SK-N-SH (cell line): ENCODE data around the gene SEC16A.

Source experiments
- CHD2 ChIP-seq: fragments of 150-350 bp; IDR thresholded peaks from 2 replicates; pipeline ENCODE4 v1.6.1; 2018; ENCODE audit warnings: low read length; ENCODE audit not compliant: partially characterized antibody
- GABPA ChIP-seq: IDR thresholded peaks from 2 replicates; pipeline ENCODE4 v1.4.0; 2012; ENCODE audit warnings: low read depth, mild to moderate bottlenecking
- GATA2 ChIP-seq: sonication (generic); formaldehyde crosslinking; IDR thresholded peaks from 2 replicates; pipeline ENCODE4 v1.5.0; 2020; ENCODE audit warnings: mild to moderate bottlenecking, missing genetic modification reagents
- JUND ChIP-seq: IDR thresholded peaks from 2 replicates; pipeline ENCODE4 v1.4.0; 2012
- MXI1 ChIP-seq: IDR thresholded peaks from 2 replicates; pipeline ENCODE4 v1.6.1; 2012; ENCODE audit warnings: mild to moderate bottlenecking, low read depth, low read length, improper control_type of control experiment
- NFIC ChIP-seq: IDR thresholded peaks from 2 replicates; pipeline ENCODE4 v1.4.0; 2012; ENCODE audit warnings: borderline replicate concordance
- POLR2AphosphoS5 ChIP-seq: IDR thresholded peaks from 2 replicates; pipeline ENCODE4 v1.6.1; 2012; ENCODE audit warnings: low read depth, low read length
- RAD21 ChIP-seq: IDR thresholded peaks from 2 replicates; pipeline ENCODE4 v1.6.1; 2012; ENCODE audit warnings: mild to moderate bottlenecking, low read length
- RFX5 ChIP-seq: IDR thresholded peaks from 2 replicates; pipeline ENCODE4 v1.6.1; 2012; ENCODE audit warnings: mild to moderate bottlenecking, improper control_type of control experiment, low read length
- RXRA ChIP-seq: IDR thresholded peaks from 2 replicates; pipeline ENCODE4 v1.4.0; 2012; ENCODE audit warnings: low read depth, mild to moderate bottlenecking, borderline replicate concordance
- TAF1 ChIP-seq: IDR thresholded peaks from 2 replicates; pipeline ENCODE4 v1.6.1; 2012; ENCODE audit warnings: low read depth, mild to moderate bottlenecking, low read length, moderate library complexity, borderline replicate concordance
- TF ChIP-seq, protein P1 (sequence below): fragments of 200-600 bp; sonication (generic); IDR thresholded peaks from 2 replicates; pipeline ENCODE4 v1.6.1; 2017; ENCODE audit warnings: antibody characterized with exemption, mild to moderate bottlenecking, moderate library complexity
- TF ChIP-seq, protein P2 (sequence below): IDR thresholded peaks from 2 replicates; pipeline ENCODE4 v1.4.0; 2012; ENCODE audit warnings: low read depth

DNA sequence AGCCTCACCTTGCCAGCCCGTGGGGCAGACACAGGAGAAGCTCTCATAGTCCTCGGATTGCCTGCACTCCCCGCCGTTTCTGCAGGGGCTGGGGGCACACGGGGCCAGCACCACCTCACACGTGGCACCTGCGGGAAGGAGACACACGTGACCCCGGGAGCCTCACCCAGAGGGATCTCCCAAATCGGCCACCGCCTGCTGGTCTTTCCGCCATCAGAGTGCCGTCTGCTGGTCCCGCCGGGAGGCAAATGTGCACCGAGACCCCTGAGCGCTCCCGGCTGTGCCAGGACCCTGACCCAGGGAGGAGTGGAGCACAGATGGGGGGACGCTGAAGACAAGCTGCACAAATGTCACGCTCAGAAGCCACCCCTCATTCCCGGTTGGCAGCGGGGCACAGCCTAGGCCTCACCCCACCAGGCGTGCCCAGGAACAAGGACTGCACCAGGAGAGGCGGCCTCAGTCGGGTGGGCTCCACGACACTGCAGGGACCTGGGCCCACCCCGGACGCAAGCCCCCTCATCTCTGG lies 28.4 kb upstream of the SEC16A start:
- TF ChIP-seq, protein P1, sequence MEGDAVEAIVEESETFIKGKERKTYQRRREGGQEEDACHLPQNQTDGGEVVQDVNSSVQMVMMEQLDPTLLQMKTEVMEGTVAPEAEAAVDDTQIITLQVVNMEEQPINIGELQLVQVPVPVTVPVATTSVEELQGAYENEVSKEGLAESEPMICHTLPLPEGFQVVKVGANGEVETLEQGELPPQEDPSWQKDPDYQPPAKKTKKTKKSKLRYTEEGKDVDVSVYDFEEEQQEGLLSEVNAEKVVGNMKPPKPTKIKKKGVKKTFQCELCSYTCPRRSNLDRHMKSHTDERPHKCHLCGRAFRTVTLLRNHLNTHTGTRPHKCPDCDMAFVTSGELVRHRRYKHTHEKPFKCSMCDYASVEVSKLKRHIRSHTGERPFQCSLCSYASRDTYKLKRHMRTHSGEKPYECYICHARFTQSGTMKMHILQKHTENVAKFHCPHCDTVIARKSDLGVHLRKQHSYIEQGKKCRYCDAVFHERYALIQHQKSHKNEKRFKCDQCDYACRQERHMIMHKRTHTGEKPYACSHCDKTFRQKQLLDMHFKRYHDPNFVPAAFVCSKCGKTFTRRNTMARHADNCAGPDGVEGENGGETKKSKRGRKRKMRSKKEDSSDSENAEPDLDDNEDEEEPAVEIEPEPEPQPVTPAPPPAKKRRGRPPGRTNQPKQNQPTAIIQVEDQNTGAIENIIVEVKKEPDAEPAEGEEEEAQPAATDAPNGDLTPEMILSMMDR: no peak
- TF ChIP-seq POLR2AphosphoS5: no peak
- TF ChIP-seq MXI1: no peak
- no peak for TF ChIP-seq GABPA
- TF ChIP-seq JUND: no peak
- no peak for TF ChIP-seq RFX5
- no peak for TF ChIP-seq GATA2 (CRISPR knock-in tag)
- TF ChIP-seq, protein P2, sequence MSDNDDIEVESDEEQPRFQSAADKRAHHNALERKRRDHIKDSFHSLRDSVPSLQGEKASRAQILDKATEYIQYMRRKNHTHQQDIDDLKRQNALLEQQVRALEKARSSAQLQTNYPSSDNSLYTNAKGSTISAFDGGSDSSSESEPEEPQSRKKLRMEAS: no peak
- TF ChIP-seq CHD2: no peak
- TF ChIP-seq RXRA: no peak
- TF ChIP-seq NFIC: no peak
- TF ChIP-seq RAD21: no peak
- TF ChIP-seq TAF1: no peak
